Measurements from ENCODE around the gene PAPSS2. TPM values are rescaled to one million over a fixed set of nuclear protein-coding genes. Genes with fewer than 3 reads are reported as not detected.

The PAPSS2 gene
- total RNA-seq, 1 experiment from 2014 or later: 22.1 TPM

- TF ChIP-seq FOXP4 (CRISPR knock-in tag; IDR thresholded peaks at IDR 0.05) (no peak), ZNF121 (CRISPR knock-in tag; IDR thresholded peaks at IDR 0.05) (no peak), USF1 (CRISPR knock-in tag; IDR thresholded peaks at IDR 0.05) (no peak), EMX1 (CRISPR knock-in tag; IDR thresholded peaks at IDR 0.05) (no peak), NR2C2 (CRISPR knock-in tag; IDR thresholded peaks at IDR 0.05) (no peak), ZNF281 (CRISPR knock-in tag; IDR thresholded peaks at IDR 0.05) (no peak), ZNF532 (CRISPR knock-in tag; IDR thresholded peaks at IDR 0.05; ENCODE audit: borderline replicate concordance) (no peak), ZBTB21 (CRISPR knock-in tag; IDR thresholded peaks at IDR 0.05; ENCODE audit: borderline replicate concordance) (no peak), HMGA2 (CRISPR knock-in tag; IDR thresholded peaks at IDR 0.05) (no peak), KAT7 (CRISPR knock-in tag; IDR thresholded peaks at IDR 0.05; ENCODE audit: borderline replicate concordance) (no peak)
Observed at GRCh38 chr10:87703771-87704170, 44.1 kb downstream of the PAPSS2 start (continued).

- TF ChIP-seq ZNF423 (CRISPR knock-in tag; IDR thresholded peaks at IDR 0.05): no peak
- TF ChIP-seq ETV6 (CRISPR knock-in tag; IDR thresholded peaks at IDR 0.05): no peak
- H3K27ac Mint-ChIP-seq: no peak overlapping the region
- no peak overlapping the region for H3K4me3 Mint-ChIP-seq
- no peaks in the 10 kb centered on the region for H3K36me3 Mint-ChIP-seq
- H3K27me3 Mint-ChIP-seq (ENCODE audit: low read depth): no peaks in the 10 kb centered on the region
- ChIA-PET CTCF (no interaction called here), POLR2A (no interaction called here)
- DNase-seq (ENCODE audit: low spot score): no peak
- H3K4me1 Mint-ChIP-seq: peaks cover 3% of the 10 kb centered on the region; the same call in 1 of the 2 replicates
- ATAC-seq: no peak
- no peaks in the 10 kb centered on the region for H3K9me3 Mint-ChIP-seq
Observed at GRCh38 chr10:87705339-87705738, 45.7 kb downstream of the PAPSS2 start.

GRCh38 chr10:87706731-87707130 lies 47.1 kb downstream of the PAPSS2 start:
- Mint-ChIP-seq H3K27me3 (ENCODE audit: low read depth) (no peaks in the 10 kb centered on the region), H3K4me1 (peaks cover 3% of the 10 kb centered on the region; the same call in 1 of the 2 replicates), H3K4me3 (no peak overlapping the region), H3K27ac (no peak overlapping the region), H3K9me3 (no peaks in the 10 kb centered on the region), H3K36me3 (no peaks in the 10 kb centered on the region)
- DNase-seq (ENCODE audit: low spot score): no peak
- POLR2A ChIA-PET: no interaction called here
- ATAC-seq: no peak
- CTCF ChIA-PET: no interaction called here
- TF ChIP-seq PRDM15 (CRISPR knock-in tag; IDR thresholded peaks at IDR 0.05): no peak
- TF ChIP-seq ZNF281 (CRISPR knock-in tag; IDR thresholded peaks at IDR 0.05): no peak
- no peak for TF ChIP-seq TP53 (CRISPR knock-in tag; IDR thresholded peaks at IDR 0.05)
- TF ChIP-seq ATF6 (CRISPR knock-in tag; IDR thresholded peaks at IDR 0.05): no peak

All from WTC11 (cell line).